Hematopoietic multipotent progenitor cell treated with erythropoietin and hydrocortisone succinate and interleukin-3 and kit ligand, for 6 days (in vitro differentiated cells): ENCODE measurements around the gene ILF3.

Source experiments
- DNase-seq: peaks from one replicate; pipeline ENCODE4 v3.0.0-alpha.2; 2015

The ILF3 gene

GRCh38 chr19:10740798-10741197 lies 86.7 kb downstream of the ILF3 start:
- DNase-seq: peak; percentile 55
